Measurements from ENCODE around the gene GIMAP4.
"Not testable (repeated sequence)": the region's sequence is repeated elsewhere in the genome, so short reads cannot be mapped to it uniquely, and the experiment has no call there.

Gene GIMAP4

GRCh38 chr7:150586785-150587152, 19.6 kb downstream of the GIMAP4 start:
- H3K9ac ChIP-seq (ENCODE audit: low read depth, low read length) = no peak overlapping the region
- TF ChIP-seq CTCF (IDR thresholded peaks at IDR 0.05; ENCODE audit: borderline replicate concordance, extremely low read depth, low read length, poor library complexity, severe bottlenecking) (no peak), EZH2 (IDR thresholded peaks at IDR 0.05; ENCODE audit: borderline replicate concordance, low read depth, low read length, severe bottlenecking) (no peak)
- peak; percentile 17 for DNase-seq

DNA sequence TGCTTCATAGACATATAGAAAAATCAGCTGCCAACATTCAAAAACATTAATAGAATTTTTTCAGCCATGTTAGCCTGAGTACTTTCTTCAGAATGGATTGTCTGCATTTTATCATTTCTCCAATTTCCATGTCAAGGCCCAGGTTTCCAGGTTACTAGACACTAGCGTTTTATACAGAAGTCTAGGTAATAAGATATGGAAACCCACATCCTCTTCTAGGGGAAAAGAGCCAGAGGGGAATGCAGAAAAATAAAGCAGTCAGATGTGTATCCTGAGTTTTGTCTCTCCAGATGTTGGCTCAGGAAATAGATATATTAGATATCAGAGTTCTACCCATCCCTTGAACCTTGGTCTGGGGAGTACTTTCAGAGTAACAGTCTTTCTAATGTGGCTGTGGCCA, 20.4 kb downstream of the GIMAP4 start:
- no peak overlapping the region for H3K4me3 ChIP-seq (ENCODE audit: low read depth in 1 of 2, low read length in 2 of 2)
- no peak overlapping the region for H3K4me2 ChIP-seq (ENCODE audit: insufficient read depth, low read length)
- H2AFZ ChIP-seq (ENCODE audit: low read depth, low read length) = no peak overlapping the region
- ATAC-seq (ENCODE audit: insufficient read depth, low read depth) = peak; percentile 16; the same call in 1 of the 3 replicates
- H4K20me1 ChIP-seq (ENCODE audit: insufficient read depth, low read length) = no peaks in the 10 kb centered on the region
- no peaks in the 10 kb centered on the region for H3K79me2 ChIP-seq (ENCODE audit: insufficient read depth, low read length)
- no peaks in the 10 kb centered on the region for H3K36me3 ChIP-seq (ENCODE audit: insufficient read depth, low read length)
- H3K9me3 ChIP-seq (ENCODE audit: insufficient read depth, low read length, severe bottlenecking) = peaks cover 7% of the 10 kb centered on the region
- no peak for TF ChIP-seq EZH2 (IDR thresholded peaks at IDR 0.05; ENCODE audit: borderline replicate concordance, low read depth, low read length, severe bottlenecking)
- TF ChIP-seq CTCF (IDR thresholded peaks at IDR 0.05; ENCODE audit: borderline replicate concordance, extremely low read depth, low read length, poor library complexity, severe bottlenecking) = no peak
- H3K27me3 ChIP-seq (ENCODE audit: insufficient read depth, low read length, poor library complexity) = no peaks in the 10 kb centered on the region
- H3K4me1 ChIP-seq (ENCODE audit: insufficient read depth, low read length) = peaks cover 18% of the 10 kb centered on the region
- H3K27ac ChIP-seq (ENCODE audit: low read length) = no peak overlapping the region
- H3K9ac ChIP-seq (ENCODE audit: low read depth, low read length) = no peak overlapping the region
- DNase-seq = no peak

More at GRCh38 chr7:150586785-150587152, 19.6 kb downstream of the GIMAP4 start:
- Histone ChIP-seq H3K27me3 (ENCODE audit: insufficient read depth, low read length, poor library complexity) (no peaks in the 10 kb centered on the region), H2AFZ (ENCODE audit: low read depth, low read length) (peak overlapping the region; percentile 65), H4K20me1 (ENCODE audit: insufficient read depth, low read length) (no peaks in the 10 kb centered on the region), H3K27ac (ENCODE audit: low read length) (peak overlapping the region; percentile 56), H3K4me2 (ENCODE audit: insufficient read depth, low read length) (0 out of 2 replicates have a peak overlapping the region, but pooled peaks have one; percentile 9), H3K79me2 (ENCODE audit: insufficient read depth, low read length) (no peaks in the 10 kb centered on the region), H3K36me3 (ENCODE audit: insufficient read depth, low read length) (no peaks in the 10 kb centered on the region), H3K4me3 (ENCODE audit: low read depth in 1 of 2, low read length in 2 of 2) (no peak overlapping the region), H3K4me1 (ENCODE audit: insufficient read depth, low read length) (peaks cover 18% of the 10 kb centered on the region), H3K9me3 (ENCODE audit: insufficient read depth, low read length, severe bottlenecking) (peaks cover 2% of the 10 kb centered on the region)
- peak; percentile 73 for ATAC-seq (ENCODE audit: insufficient read depth, low read depth)

DNA sequence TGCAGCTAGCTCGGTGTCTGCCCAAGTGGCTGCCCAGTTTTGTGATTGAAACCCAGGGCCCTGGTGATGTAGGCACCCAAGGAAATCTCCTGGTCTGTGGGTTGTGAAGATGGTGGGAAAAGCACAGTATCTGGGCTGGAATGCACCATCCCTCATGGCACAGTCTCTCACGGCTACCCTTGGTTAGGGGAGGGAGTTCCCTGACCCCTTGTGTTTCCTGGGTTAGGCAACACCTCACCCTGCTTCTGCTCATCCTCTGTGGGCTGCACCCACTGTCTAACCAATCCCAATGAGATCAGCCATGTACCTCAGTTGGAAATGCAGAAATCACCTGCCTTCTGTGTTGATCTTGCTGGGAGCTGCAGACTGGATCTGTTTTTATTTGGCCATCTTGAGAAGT, 27.6 kb downstream of the GIMAP4 start:
- DNase-seq (no peak), ATAC-seq (ENCODE audit: insufficient read depth, low read depth) (no peak)
- Histone ChIP-seq H3K4me1 (ENCODE audit: insufficient read depth, low read length) (no peaks in the 10 kb centered on the region), H3K27ac (ENCODE audit: low read length) (no peak overlapping the region), H3K79me2 (ENCODE audit: insufficient read depth, low read length) (no peaks in the 10 kb centered on the region), H4K20me1 (ENCODE audit: insufficient read depth, low read length) (no peaks in the 10 kb centered on the region), H3K4me3 (ENCODE audit: low read depth in 1 of 2, low read length in 2 of 2) (no peak overlapping the region), H3K9me3 (ENCODE audit: insufficient read depth, low read length, severe bottlenecking) (peaks cover 29% of the 10 kb centered on the region), H3K4me2 (ENCODE audit: insufficient read depth, low read length) (no peak overlapping the region), H3K9ac (ENCODE audit: low read depth, low read length) (no peak overlapping the region), H3K36me3 (ENCODE audit: insufficient read depth, low read length) (no peaks in the 10 kb centered on the region), H3K27me3 (ENCODE audit: insufficient read depth, low read length, poor library complexity) (no peaks in the 10 kb centered on the region), H2AFZ (ENCODE audit: low read depth, low read length) (no peak overlapping the region)
- TF ChIP-seq EZH2 (IDR thresholded peaks at IDR 0.05; ENCODE audit: borderline replicate concordance, low read depth, low read length, severe bottlenecking) (no peak), CTCF (IDR thresholded peaks at IDR 0.05; ENCODE audit: borderline replicate concordance, extremely low read depth, low read length, poor library complexity, severe bottlenecking) (no peak)

- Histone ChIP-seq H3K4me2 (ENCODE audit: insufficient read depth, low read length) (no peak overlapping the region), H3K4me1 (ENCODE audit: insufficient read depth, low read length) (no peaks in the 10 kb centered on the region), H2AFZ (ENCODE audit: low read depth, low read length) (no peak overlapping the region), H3K4me3 (ENCODE audit: low read depth in 1 of 2, low read length in 2 of 2) (no peak overlapping the region), H3K9me3 (ENCODE audit: insufficient read depth, low read length, severe bottlenecking) (peaks cover 29% of the 10 kb centered on the region), H3K79me2 (ENCODE audit: insufficient read depth, low read length) (no peaks in the 10 kb centered on the region), H3K36me3 (ENCODE audit: insufficient read depth, low read length) (no peaks in the 10 kb centered on the region), H3K27ac (ENCODE audit: low read length) (no peak overlapping the region), H3K27me3 (ENCODE audit: insufficient read depth, low read length, poor library complexity) (no peaks in the 10 kb centered on the region), H4K20me1 (ENCODE audit: insufficient read depth, low read length) (no peaks in the 10 kb centered on the region), H3K9ac (ENCODE audit: low read depth, low read length) (no peak overlapping the region)
- ATAC-seq (ENCODE audit: insufficient read depth, low read depth) (no peak), DNase-seq (no peak)
- TF ChIP-seq CTCF (IDR thresholded peaks at IDR 0.05; ENCODE audit: borderline replicate concordance, extremely low read depth, low read length, poor library complexity, severe bottlenecking) = no peak
Measured at GRCh38 chr7:150595361-150595760, 28.2 kb downstream of the GIMAP4 start.

DNA sequence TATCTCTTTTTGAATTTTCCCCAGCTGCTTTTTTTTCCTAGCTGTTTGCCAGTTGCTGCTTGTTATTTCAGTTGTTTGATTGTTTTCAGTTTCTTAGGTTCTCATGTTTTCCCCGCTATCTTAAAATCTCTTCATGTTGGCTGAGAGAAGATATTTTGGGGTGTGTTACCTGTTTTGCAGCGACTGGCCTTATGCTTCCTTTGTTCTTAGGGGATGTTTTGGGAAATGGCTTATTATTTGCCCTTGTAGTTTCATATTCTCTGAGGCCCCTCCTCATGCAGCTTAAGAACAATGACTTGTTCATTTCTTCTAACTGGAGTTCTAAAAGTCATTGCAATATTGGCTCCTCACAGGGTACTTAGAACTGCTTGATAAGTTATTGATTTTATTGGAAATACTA, 36.4 kb downstream of the GIMAP4 start:
- not testable (repeated sequence) for H3K9me3 ChIP-seq (ENCODE audit: insufficient read depth, low read length, severe bottlenecking); ATAC-seq (ENCODE audit: insufficient read depth, low read depth); DNase-seq; H3K27ac ChIP-seq (ENCODE audit: low read length); H3K9ac ChIP-seq (ENCODE audit: low read depth, low read length); H3K27me3 ChIP-seq (ENCODE audit: insufficient read depth, low read length, poor library complexity); H3K4me1 ChIP-seq (ENCODE audit: insufficient read depth, low read length); H2AFZ ChIP-seq (ENCODE audit: low read depth, low read length); H3K36me3 ChIP-seq (ENCODE audit: insufficient read depth, low read length); H3K4me3 ChIP-seq (ENCODE audit: low read depth in 1 of 2, low read length in 2 of 2); H3K79me2 ChIP-seq (ENCODE audit: insufficient read depth, low read length); H3K4me2 ChIP-seq (ENCODE audit: insufficient read depth, low read length); H4K20me1 ChIP-seq (ENCODE audit: insufficient read depth, low read length)

Measured in DND-41 (cell line).